ENCODE results near the gene SLC52A3. TPM values are rescaled to one million over a fixed set of nuclear protein-coding genes. Genes with fewer than 3 reads are reported as not detected.

The SLC52A3 gene
- total RNA-seq: 0.42 and 0.71 TPM in 2 replicates

DNA sequence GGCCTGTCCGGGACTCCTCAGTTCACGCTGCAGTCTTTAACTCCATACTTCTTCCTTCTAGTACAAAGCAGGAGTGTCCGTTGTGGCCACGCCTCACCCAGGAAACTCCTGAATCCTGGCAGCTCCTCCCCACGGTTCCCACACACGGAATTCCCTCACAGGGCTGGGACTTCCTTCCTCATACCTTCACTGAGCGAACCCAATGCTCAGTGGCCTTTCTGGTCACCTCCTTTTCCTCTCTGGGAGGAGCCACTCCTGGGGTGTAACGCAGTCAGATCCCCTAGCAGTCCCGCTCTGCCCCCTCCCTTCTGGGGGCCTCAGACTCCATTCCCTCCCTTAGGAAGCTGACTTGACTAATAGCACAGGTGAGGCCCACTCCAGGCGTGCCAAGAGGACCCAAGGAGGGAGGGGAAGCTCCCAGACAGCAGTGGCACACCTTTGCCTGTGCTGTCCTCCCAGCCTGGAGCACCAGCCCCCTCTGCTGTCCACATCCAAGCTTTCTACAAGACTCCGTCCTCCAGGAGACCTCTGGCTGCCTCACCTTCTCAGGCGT, at the start of gene SLC52A3:
Gene SLC52A3, minus strand, starts transcription at position 75 of the 553 bp plus-strand sequence. CDS start 2,726 bp downstream, outside the sequence.

Other genes starting within 250 kb of the SLC52A3 start
- 90.5 and 109 TPM in 2 replicates for gene CSNK2A1, start 224.7 kb downstream of the SLC52A3 start, total RNA-seq
- gene TCF15, start 158.2 kb downstream of the SLC52A3 start, total RNA-seq: not detected in 2 replicates
- gene SRXN1, start 115.3 kb downstream of the SLC52A3 start, total RNA-seq: 63.5 and 75.2 TPM in 2 replicates
- not detected in 2 replicates for gene SCRT2, start 92.7 kb downstream of the SLC52A3 start, total RNA-seq
- gene FAM110A, start 65.2 kb upstream of the SLC52A3 start, total RNA-seq: 29.8 and 31.1 TPM in 2 replicates
- gene ANGPT4, start 147.8 kb upstream of the SLC52A3 start, total RNA-seq: not detected in 2 replicates
- gene RSPO4, start 233.8 kb upstream of the SLC52A3 start, total RNA-seq: not detected in 2 replicates